Ovary (tissue), 9 donors: ENCODE results near the gene MOXD1. TPM values are rescaled to one million over a fixed set of nuclear protein-coding genes. Genes with fewer than 3 reads are reported as not detected.
A peak's percentile ranks its signal among the peaks of the same experiment; 100 is the strongest.

Source experiments
- DNase-seq, 5 donors: peaks; one replicate each; pipeline ENCODE4 v3.0.0-alpha.2; 2019 to 2020
- H3K27ac ChIP-seq, 2 donors: fragments of 200-600 bp; one replicate each; pipeline versions ENCODE4 v1.5.1 to v1.8.0; 2019 to 2022
- H3K27me3 ChIP-seq: fragments of 200-600 bp; one replicate; pipeline ENCODE4 v1.8.0; 2022
- H3K36me3 ChIP-seq: fragments of 200-600 bp; sonication (generic); one replicate; pipeline ENCODE4 v1.5.1; 2019
- H3K4me1 ChIP-seq: one replicate; pipeline ENCODE4 v1.8.1; 2013; ENCODE audit warnings: mild to moderate bottlenecking, moderate library complexity; ENCODE audit not compliant: insufficient read depth
- H3K4me3 ChIP-seq: fragments of 200-600 bp; sonication (generic); one replicate; pipeline ENCODE4 v1.5.1; 2017
- H3K9me3 ChIP-seq, 2 donors: fragments of 200-600 bp in 1 of 2; sonication (generic) in 1 of 2; one replicate each; pipeline versions ENCODE4 v1.5.1 to v1.8.1; 2013 to 2019; ENCODE audit warnings: mild to moderate bottlenecking in 1 of 2, moderate library complexity in 1 of 2
- EP300 ChIP-seq: sonication (generic); formaldehyde crosslinking; IDR thresholded peaks from one replicate; pipeline ENCODE4 v1.6.1; 2017; ENCODE audit warnings: antibody characterized with exemption
- POLR2A ChIP-seq: fragments of 450-650 bp; IDR thresholded peaks from one replicate; pipeline ENCODE4 v1.6.1; 2017; ENCODE audit warnings: antibody characterized with exemption, mild to moderate bottlenecking, moderate library complexity
- WGBS, 3 donors: extraction: QIAGEN DNeasy Blood & Tissue Kit in 1 of 3; methylation state at CpG; one replicate each; pipeline versions ENCODE4 v1.1.5 to v1.1.7; 2013 to 2017; 5-methylcytosine and 5-hydroxymethylcytosine counted together
- intact Hi-C, 4 donors: fragments of 100-400 bp; cut with DNase I; formaldehyde crosslinking; loops; one replicate each; pipeline versions ENCODE4 v1.11.0 to v1.15.1; 2022 to 2023
- polyA plus RNA-seq, 2 donors: library from polyadenylated mRNA; stranded (reverse); fragments of 200-250 nt in 1 of 2; fragments of 350-450 nt in 1 of 2; fragmentation: Illumina TruSeq in 1 of 2; extraction: RNeasy Lipid Tissue Mini Kit (QIAGEN cat#74804) in 1 of 2; gene quantifications; one replicate each; pipeline ENCODE4 v1.2.3, GENCODE V29; 2013 to 2014
- total RNA-seq, 7 donors: library from RNA; depleted of rRNA in 2 of 7; stranded (reverse); fragments of >200 nt in 2 of 7; fragmentation: NEBNext Ultra II Directional in 3 of 7; extraction: Animal tissue kit (Norgen Biotek cat#: 25700) in 3 of 7; gene quantifications; one replicate each; pipeline versions ENCODE4 v1.1.0 to v1.2.4, GENCODE V29; 2016 to 2023
- TF ChIP-seq, protein P1 (sequence below), 3 donors: fragments of 450-650 bp in 2 of 3; fragments of 200-600 bp in 1 of 3; IDR thresholded peaks; one replicate each; pipeline versions ENCODE4 v1.5.1 to v1.8.0; 2016 to 2022; ENCODE audit warnings: antibody characterized with exemption in 3 of 3, mild to moderate bottlenecking in 1 of 3
- donor health status: DM: no; HTN: no; CAD: no; lungs with moderate emphysema.
- donor health status: DM: no; HTN: no; CAD: no.
- donor health status: Bipolar disorder and iron deficiency.
- donor health status: DM: yes; HTN: yes; CAD: no.
- donor health status: DM: no; HTN: no; CAD: no.
- donor health status: DM: yes; HTN: yes; CAD: no.

Gene MOXD1
- total and polyA plus RNA-seq, 9 donors = 0.31 to 4.2 (median 0.77) TPM

DNA sequence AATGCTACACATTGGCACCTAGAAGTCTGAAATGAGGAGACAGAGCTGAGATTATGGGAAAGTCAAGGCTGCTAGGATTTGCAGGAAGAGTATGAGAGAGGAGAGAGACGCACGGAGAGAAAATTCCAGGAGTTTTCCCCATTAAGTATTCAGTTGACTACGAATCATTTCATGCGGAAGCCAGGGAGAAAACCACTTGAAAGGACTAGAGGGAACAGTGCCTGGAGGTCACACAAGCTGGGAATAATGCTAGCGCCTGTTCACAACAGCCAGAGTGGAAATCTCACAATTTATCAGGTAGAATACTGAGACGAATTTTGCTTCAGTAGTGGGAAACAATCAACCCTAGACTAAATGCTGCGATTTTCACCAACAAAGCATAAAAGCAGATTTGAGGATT lies 118.6 kb downstream of the MOXD1 start:
- Histone ChIP-seq H3K9me3 (no peaks in the 10 kb centered on the region), H3K27ac (no peak overlapping the region), H3K36me3 (no peaks in the 10 kb centered on the region), H3K4me1 (no peaks in the 10 kb centered on the region), H3K4me3 (no peak overlapping the region), H3K27me3 (no peaks in the 10 kb centered on the region)
- TF ChIP-seq POLR2A (no peak), EP300 (no peak)
- TF ChIP-seq, protein P1, sequence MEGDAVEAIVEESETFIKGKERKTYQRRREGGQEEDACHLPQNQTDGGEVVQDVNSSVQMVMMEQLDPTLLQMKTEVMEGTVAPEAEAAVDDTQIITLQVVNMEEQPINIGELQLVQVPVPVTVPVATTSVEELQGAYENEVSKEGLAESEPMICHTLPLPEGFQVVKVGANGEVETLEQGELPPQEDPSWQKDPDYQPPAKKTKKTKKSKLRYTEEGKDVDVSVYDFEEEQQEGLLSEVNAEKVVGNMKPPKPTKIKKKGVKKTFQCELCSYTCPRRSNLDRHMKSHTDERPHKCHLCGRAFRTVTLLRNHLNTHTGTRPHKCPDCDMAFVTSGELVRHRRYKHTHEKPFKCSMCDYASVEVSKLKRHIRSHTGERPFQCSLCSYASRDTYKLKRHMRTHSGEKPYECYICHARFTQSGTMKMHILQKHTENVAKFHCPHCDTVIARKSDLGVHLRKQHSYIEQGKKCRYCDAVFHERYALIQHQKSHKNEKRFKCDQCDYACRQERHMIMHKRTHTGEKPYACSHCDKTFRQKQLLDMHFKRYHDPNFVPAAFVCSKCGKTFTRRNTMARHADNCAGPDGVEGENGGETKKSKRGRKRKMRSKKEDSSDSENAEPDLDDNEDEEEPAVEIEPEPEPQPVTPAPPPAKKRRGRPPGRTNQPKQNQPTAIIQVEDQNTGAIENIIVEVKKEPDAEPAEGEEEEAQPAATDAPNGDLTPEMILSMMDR (IDR thresholded peaks at IDR 0.05) = no peak
- intact Hi-C loops = no loop called here
- 75 to 83% (median 79%) methylated on average over 7 of the region's 7 CpGs for WGBS, 3 donors
- no peak for DNase-seq

DNA sequence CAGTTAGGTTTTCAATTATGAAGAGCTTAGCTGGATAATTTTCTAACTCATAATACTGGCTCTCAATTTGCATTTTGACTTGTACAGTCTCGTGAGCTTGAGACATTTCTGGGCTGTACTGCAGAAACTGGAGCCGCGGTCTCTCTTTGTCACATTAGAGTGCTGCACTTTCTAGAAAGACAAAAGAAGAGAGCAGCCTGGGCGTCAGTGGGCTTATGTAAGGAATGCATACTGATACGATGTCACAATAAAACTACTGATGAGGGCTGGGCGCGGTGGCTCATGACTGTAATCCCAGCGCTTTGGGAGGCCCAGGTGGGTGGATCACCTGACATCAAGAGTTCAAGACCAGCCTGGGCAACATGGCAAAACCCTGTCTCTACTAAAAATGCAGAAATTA lies 120.8 kb downstream of the MOXD1 start:
- Histone ChIP-seq H3K9me3 (no peaks in the 10 kb centered on the region), H3K27ac (no peak overlapping the region), H3K4me1 (no peaks in the 10 kb centered on the region), H3K4me3 (no peak overlapping the region), H3K36me3 (no peaks in the 10 kb centered on the region), H3K27me3 (no peaks in the 10 kb centered on the region)
- WGBS, 3 donors = 87 to 91% (median 89%) methylated on average over 8 of the region's 8 CpGs
- TF ChIP-seq, protein P1 (IDR thresholded peaks at IDR 0.05) = no peak
- no peak for TF ChIP-seq EP300
- no peak for TF ChIP-seq POLR2A
- no peak for DNase-seq
- intact Hi-C loops = no loop called here

DNA sequence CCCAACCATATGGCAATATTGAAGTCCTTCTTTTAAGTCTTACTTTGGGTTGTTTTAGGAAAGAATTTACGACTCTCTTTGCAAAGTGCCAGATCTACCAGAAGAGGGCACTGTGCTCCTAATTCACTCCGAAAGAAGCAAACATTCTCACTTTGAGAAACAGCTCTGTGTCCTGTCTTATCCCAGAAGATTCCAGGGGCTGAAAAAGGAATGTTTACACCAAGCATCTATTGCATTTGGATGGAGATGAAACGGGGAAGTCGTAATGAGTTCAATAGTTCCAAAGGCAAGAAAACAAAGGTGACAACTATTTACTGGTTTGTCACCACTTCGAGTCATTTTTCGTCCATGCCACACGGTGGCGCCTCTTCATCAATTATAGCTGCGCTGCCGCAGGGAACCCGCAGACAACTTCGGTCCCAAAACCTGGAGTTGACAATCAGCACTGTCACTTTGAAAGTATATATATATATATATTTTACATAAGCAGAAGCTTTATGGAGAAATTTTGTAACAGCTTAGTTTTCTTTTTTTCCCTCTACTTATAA lies 121.6 kb downstream of the MOXD1 start:
- Histone ChIP-seq H3K4me1 (no peaks in the 10 kb centered on the region), H3K36me3 (no peaks in the 10 kb centered on the region), H3K27me3 (no peaks in the 10 kb centered on the region), H3K27ac (no peak overlapping the region), H3K4me3 (peak overlapping the region; percentile 15), H3K9me3 (no peaks in the 10 kb centered on the region)
- 0 to 1% (median 1%) methylated on average over 12 of the region's 12 CpGs for WGBS, 3 donors
- TF ChIP-seq EP300 = no peak
- no peak for TF ChIP-seq POLR2A
- TF ChIP-seq, protein P1 (IDR thresholded peaks at IDR 0.05) = peak; percentile 21 to 89 (median 86)
- peak; percentile 43 to 73 (median 60) for DNase-seq
- intact Hi-C loops = loop anchor here in 3 of 4 donors (5.0 to 10.0 kb wide), 2 partner anchors 203 to 205 kb away; no protein-coding TSS in a partner anchor

DNA sequence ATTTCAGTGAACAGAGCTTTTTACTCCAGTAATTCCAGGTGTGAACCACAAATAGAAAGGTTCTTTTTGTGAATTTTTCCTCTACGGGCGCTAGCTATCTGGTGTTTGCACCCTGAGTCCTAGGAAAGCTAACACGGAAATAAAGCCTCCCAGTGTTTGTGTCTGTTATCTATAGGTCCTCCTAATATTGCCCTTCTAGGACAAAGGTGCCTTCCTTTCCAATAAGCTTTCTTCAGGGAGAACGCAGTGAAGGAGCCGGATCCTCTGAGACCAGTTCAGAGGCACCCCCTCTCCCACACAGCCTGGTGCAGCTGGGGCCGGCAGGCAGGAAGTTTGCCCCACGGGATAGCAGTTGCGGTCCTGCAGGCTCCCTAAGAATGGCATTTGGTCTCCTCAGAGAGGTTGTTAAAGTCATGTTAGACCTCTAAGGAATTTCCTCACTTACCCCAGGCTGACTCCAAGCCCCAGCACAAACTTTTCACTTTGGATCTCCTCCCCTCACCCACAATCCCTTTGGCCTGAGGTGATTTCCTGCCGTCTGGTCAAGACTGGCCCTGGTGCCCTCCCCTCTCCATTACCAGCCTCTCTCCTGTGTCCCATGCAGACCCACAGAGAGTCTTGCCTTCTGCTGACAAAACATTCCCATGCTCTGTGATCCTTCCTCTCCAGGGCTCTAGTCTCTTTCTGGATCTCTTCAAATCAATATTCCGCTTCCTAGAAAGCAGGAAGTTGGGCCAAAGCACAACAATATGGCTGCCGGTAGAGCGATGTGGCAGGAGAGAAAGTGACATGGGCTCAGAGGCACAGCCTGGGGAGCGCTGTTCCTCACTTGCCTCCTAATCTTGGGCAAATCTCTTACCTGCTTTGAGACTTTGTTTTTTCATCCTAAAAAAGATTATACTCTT lies 126.0 kb downstream of the MOXD1 start:
- no peak overlapping the region for H3K27ac ChIP-seq
- no peaks in the 10 kb centered on the region for H3K4me1 ChIP-seq
- no peak overlapping the region for H3K4me3 ChIP-seq
- no peaks in the 10 kb centered on the region for H3K36me3 ChIP-seq
- TF ChIP-seq POLR2A (no peak), EP300 (no peak)
- TF ChIP-seq, protein P1 (IDR thresholded peaks at IDR 0.05) = no peak
- no peaks in the 10 kb centered on the region for H3K27me3 ChIP-seq
- 75 to 89% (median 79%) methylated on average over 13 of the region's 13 CpGs for WGBS, 3 donors
- H3K9me3 ChIP-seq = no peaks in the 10 kb centered on the region
- intact Hi-C loops = loop anchor here in 3 of 4 donors (5.0 to 10.0 kb wide), 2 partner anchors 207 to 209 kb away; no protein-coding TSS in a partner anchor
- no peak for DNase-seq
